Skeletal muscle satellite cell (primary cell): ENCODE results near the gene AP2M1. TPM values are rescaled to one million over a fixed set of nuclear protein-coding genes. Genes with fewer than 3 reads are reported as not detected.

Source experiments
- H3K27me3 ChIP-seq: 2 replicates; pipeline ENCODE4 v1.7.0; 2013; ENCODE audit warnings: low read length; ENCODE audit not compliant: control insufficient read depth, insufficient read depth
- H3K36me3 ChIP-seq: 2 replicates; pipeline ENCODE4 v1.7.0; 2013; ENCODE audit warnings: mild to moderate bottlenecking, control low read depth, low read length; ENCODE audit not compliant: insufficient read depth
- H3K4me1 ChIP-seq: 2 replicates; pipeline ENCODE4 v1.7.0; 2013; ENCODE audit warnings: low read length; ENCODE audit not compliant: control insufficient read depth, insufficient read depth
- H3K4me2 ChIP-seq: 2 replicates; pipeline ENCODE4 v1.7.0; 2013; ENCODE audit warnings: mild to moderate bottlenecking, low read length
- H3K4me3 ChIP-seq: 2 replicates; pipeline ENCODE4 v1.7.0; 2013; ENCODE audit warnings: low read length
- H3K9ac ChIP-seq: 2 replicates; pipeline ENCODE4 v1.7.0; 2013; ENCODE audit warnings: mild to moderate bottlenecking, low read depth, low read length, moderate library complexity
- H3K9me3 ChIP-seq: replicated peaks from 2 replicates; pipeline ENCODE4 v1.7.0; 2013; ENCODE audit warnings: mild to moderate bottlenecking, control low read depth, low read length
- total RNA-seq: library from RNA; depleted of rRNA; stranded (reverse); fragments of >200 nt; gene quantifications from 2 replicates; pipeline ENCODE4 v1.2.3, GENCODE V29; 2012; rRNA removed

Gene AP2M1
- total RNA-seq: 395 and 485 TPM in 2 replicates

- Histone ChIP-seq H3K4me1 (peaks cover 66% of the 10 kb centered on the region), H3K9me3 (no peaks in the 10 kb centered on the region), H3K4me3 (peak within 1 kb of the TSS; percentile 99), H3K4me2 (peak within 1 kb of the TSS; percentile 95), H3K27me3 (no peaks in the 10 kb centered on the region), H3K36me3 (peaks cover 57% of the 10 kb centered on the region), H3K9ac (peak within 1 kb of the TSS; percentile 99)
Measured at GRCh38 chr3:184174646-184175492, at the start of gene AP2M1. AP2M1 (plus strand) TSS chr3:184174855; CDS start chr3:184176994, 2,139 bp downstream.

GRCh38 chr3:184126006-184126405 is 48.6 kb upstream of the AP2M1 start:
- H3K4me3 ChIP-seq: no peak overlapping the region

GRCh38 chr3:184129012-184129411 is 45.6 kb upstream of the AP2M1 start:
- Histone ChIP-seq H3K9me3 (no peaks in the 10 kb centered on the region), H3K36me3 (no peaks in the 10 kb centered on the region), H3K4me1 (peaks cover 5% of the 10 kb centered on the region), H3K9ac (no peak overlapping the region), H3K4me3 (no peak overlapping the region), H3K27me3 (no peaks in the 10 kb centered on the region), H3K4me2 (no peak overlapping the region)

More at GRCh38 chr3:184126006-184126405, 48.6 kb upstream of the AP2M1 start:
- no peaks in the 10 kb centered on the region for H3K27me3 ChIP-seq
- H3K4me1 ChIP-seq: no peaks in the 10 kb centered on the region
- no peaks in the 10 kb centered on the region for H3K36me3 ChIP-seq
- H3K9ac ChIP-seq: no peak overlapping the region
- H3K9me3 ChIP-seq: no peaks in the 10 kb centered on the region
- H3K4me2 ChIP-seq: no peak overlapping the region

- H3K36me3 ChIP-seq: peaks cover 8% of the 10 kb centered on the region
- no peak overlapping the region for H3K9ac ChIP-seq
- no peak overlapping the region for H3K4me3 ChIP-seq
- peaks cover 15% of the 10 kb centered on the region for H3K4me1 ChIP-seq
- H3K27me3 ChIP-seq: no peaks in the 10 kb centered on the region
- H3K4me2 ChIP-seq: no peak overlapping the region
- H3K9me3 ChIP-seq: no peaks in the 10 kb centered on the region
Measured at GRCh38 chr3:184132945-184133344, 41.7 kb upstream of the AP2M1 start.

- no peaks in the 10 kb centered on the region for H3K9me3 ChIP-seq
- peaks cover 15% of the 10 kb centered on the region for H3K4me1 ChIP-seq
- peak overlapping the region; percentile 92 for H3K4me3 ChIP-seq
- peak overlapping the region; percentile 91 for H3K9ac ChIP-seq
- H3K4me2 ChIP-seq: peak overlapping the region; percentile 91
- H3K36me3 ChIP-seq: peaks cover 9% of the 10 kb centered on the region
- H3K27me3 ChIP-seq: no peaks in the 10 kb centered on the region
Measured at GRCh38 chr3:184133840-184134745, 40.6 kb upstream of the AP2M1 start.

- Histone ChIP-seq H3K9ac (peak overlapping the region; percentile 91), H3K27me3 (no peaks in the 10 kb centered on the region), H3K36me3 (peaks cover 9% of the 10 kb centered on the region), H3K4me3 (peak overlapping the region; percentile 92), H3K4me2 (peak overlapping the region; percentile 91), H3K4me1 (peaks cover 15% of the 10 kb centered on the region), H3K9me3 (no peaks in the 10 kb centered on the region)
Measured at GRCh38 chr3:184134746-184135148, 39.9 kb upstream of the AP2M1 start.

GRCh38 chr3:184135149-184135910 is 39.3 kb upstream of the AP2M1 start, which contains the start of gene EIF2B5:
EIF2B5 (plus strand) TSS chr3:184135358; CDS start chr3:184135386, 28 bp downstream.
- Histone ChIP-seq H3K36me3 (peaks cover 14% of the 10 kb centered on the region), H3K9ac (peak within 1 kb of the TSS; percentile 91), H3K4me1 (peaks cover 15% of the 10 kb centered on the region), H3K4me3 (peak within 1 kb of the TSS; percentile 92), H3K4me2 (peak within 1 kb of the TSS; percentile 91), H3K9me3 (no peaks in the 10 kb centered on the region), H3K27me3 (no peaks in the 10 kb centered on the region)

GRCh38 chr3:184135911-184136260 is 38.8 kb upstream of the AP2M1 start:
- Histone ChIP-seq H3K36me3 (peaks cover 20% of the 10 kb centered on the region), H3K9ac (peak overlapping the region; percentile 91), H3K4me3 (peak overlapping the region; percentile 92), H3K9me3 (no peaks in the 10 kb centered on the region), H3K4me1 (peaks cover 15% of the 10 kb centered on the region), H3K27me3 (no peaks in the 10 kb centered on the region), H3K4me2 (peak overlapping the region; percentile 91)

- Histone ChIP-seq H3K4me1 (peaks cover 10% of the 10 kb centered on the region), H3K9ac (no peak overlapping the region), H3K27me3 (no peaks in the 10 kb centered on the region), H3K9me3 (no peaks in the 10 kb centered on the region), H3K36me3 (peaks cover 65% of the 10 kb centered on the region), H3K4me2 (no peak overlapping the region), H3K4me3 (no peak overlapping the region)
Measured at GRCh38 chr3:184140436-184140835, 34.2 kb upstream of the AP2M1 start.

- H3K4me1 ChIP-seq: no peaks in the 10 kb centered on the region
- peaks cover 68% of the 10 kb centered on the region for H3K36me3 ChIP-seq
- H3K9ac ChIP-seq: no peak overlapping the region
- no peaks in the 10 kb centered on the region for H3K27me3 ChIP-seq
- H3K9me3 ChIP-seq: no peaks in the 10 kb centered on the region
- H3K4me2 ChIP-seq: no peak overlapping the region
- H3K4me3 ChIP-seq: no peak overlapping the region
Measured at GRCh38 chr3:184142199-184142598, 32.5 kb upstream of the AP2M1 start.

- Histone ChIP-seq H3K9me3 (no peaks in the 10 kb centered on the region), H3K36me3 (peaks cover 60% of the 10 kb centered on the region), H3K9ac (no peak overlapping the region), H3K4me2 (no peak overlapping the region), H3K27me3 (no peaks in the 10 kb centered on the region), H3K4me3 (no peak overlapping the region), H3K4me1 (no peaks in the 10 kb centered on the region)
Measured at GRCh38 chr3:184143327-184143726, 31.3 kb upstream of the AP2M1 start.
